GM23248 (cell line): Measurements from ENCODE around the gene EXD3.

Experiments used
- EZH2 ChIP-seq: fragments of 200-600 bp; sonication (generic); IDR thresholded peaks from 2 replicates; pipeline ENCODE4 v1.6.1; 2018; ENCODE audit warnings: antibody characterized with exemption, mild to moderate bottlenecking; ENCODE audit not compliant: insufficient read depth, poor library complexity, severe bottlenecking
- EZH2phosphoT487 ChIP-seq: fragments of 200-600 bp; sonication (generic); IDR thresholded peaks from 2 replicates; pipeline ENCODE4 v1.6.1; 2018; ENCODE audit warnings: antibody characterized with exemption, moderate library complexity, mild to moderate bottlenecking, low read depth; ENCODE audit not compliant: insufficient read depth

- no peak for TF ChIP-seq EZH2
- no peak for TF ChIP-seq EZH2phosphoT487
Observed at GRCh38 chr9:137457406-137458193, 34.6 kb upstream of the EXD3 start.
